ENCODE measurements around the gene SLCO4A1.

GRCh38 chr20:62692176-62692575, 49.9 kb downstream of the SLCO4A1 start:
- no peak for TF ChIP-seq CTCF (IDR thresholded peaks at IDR 0.05; ENCODE audit: low read depth, low read length, poor library complexity, severe bottlenecking)
- no peak for TF ChIP-seq EZH2phosphoT487 (IDR thresholded peaks at IDR 0.05; ENCODE audit: borderline replicate concordance, low read length)

All from DOHH2 (cell line).